ENCODE results near the gene CCDC32. TPM values are rescaled to one million over a fixed set of nuclear protein-coding genes. Genes with fewer than 3 reads are reported as not detected.
A peak's percentile ranks its signal among the peaks of the same experiment; 100 is the strongest.

CCDC32 gene
- total and polyA plus RNA-seq, 2 of the 8 experiments (the other 6 are each of a cell fraction or from before 2014, with no cell fraction given) = 8.9 to 12.1 TPM

GRCh38 chr15:40593588-40594428 lies 29.0 kb upstream of the CCDC32 start, which contains the start of gene KNL1 (continued):
- TF ChIP-seq CHD7 (IDR thresholded peaks at IDR 0.05; ENCODE audit: insufficient replicate concordance, low read length) (no peak), BRCA1 (IDR thresholded peaks at IDR 0.05; ENCODE audit: low read depth, low read length) (peak; percentile 35; the same call in 1 of the 2 replicates), CHD1 (IDR thresholded peaks at IDR 0.05; ENCODE audit: low read depth, low read length) (no peak), JUND (IDR thresholded peaks at IDR 0.05; ENCODE audit: low read length) (peak; percentile 83), GTF2F1 (IDR thresholded peaks at IDR 0.05; ENCODE audit: borderline replicate concordance, low read depth, low read length) (no peak), RNF2 (IDR thresholded peaks at IDR 0.05; ENCODE audit: borderline replicate concordance, low read depth, low read length, missing control alignments, poor library complexity, severe bottlenecking) (no peak), ATF3 (IDR thresholded peaks at IDR 0.05; ENCODE audit: insufficient read depth, low read depth, low read length) (peak; percentile 94), TCF12 (IDR thresholded peaks at IDR 0.05; ENCODE audit: low read depth, low read length) (0 out of 2 replicates have a peak, but pooled peaks have one; percentile 10), CEBPB (IDR thresholded peaks at IDR 0.05; ENCODE audit: low read depth, low read length) (peak; percentile 100)
